K562 (cell line): Measurements from ENCODE around the gene CHCHD6. TPM values are rescaled to one million over a fixed set of nuclear protein-coding genes. Genes with fewer than 3 reads are reported as not detected.

Source experiments
- ATAC-seq: fragments of 200-7000 bp; cut with Tn5 transposase; 3 replicates; pipeline ENCODE4 v1.9.1; 2020; ENCODE audit warnings: moderate library complexity
- BruUV-seq: library from RNA; stranded (reverse); fragments of 400-500 nt; replicated peaks from 2 replicates; lab custom pipeline; 2021; lab: Mats Ljungman, UMichigan
- CTCF ChIA-PET: fragments of 300-600 bp; formaldehyde crosslinking; extraction: SDS; loops from one replicate; lab custom pipeline; 2021; ENCODE audit warnings: low intra/inter-chr PET ratio; lab: Yijun Ruan, JAX
- POLR2A ChIA-PET: fragments of 300-600, 350-650 bp; sonication (Branson Sonifier 250); formaldehyde crosslinking; extraction: SDS; loops from one replicate; lab custom pipeline; 2021; ENCODE audit warnings: antibody characterized with exemption, inconsistent platforms; lab: Yijun Ruan, JAX
- DNase-seq, 4 experiments: peaks; one replicate each; pipeline versions ENCODE4 v3.0.0 to v3.0.0-alpha.2; 2011 to 2018; ENCODE audit warnings: low spot score in 3 of 4, mixed read lengths in 3 of 4; ENCODE audit errors: extremely low read depth in 1 of 4
- FAIRE-seq: peaks from 2 replicates; lab custom pipeline; 2011; peaks lifted over from hg19 to GRCh38; lab: Jason Lieb, UNC
- H2AFZ ChIP-seq: 2 replicates; pipeline ENCODE4 v1.6.0; 2011; ENCODE audit warnings: low read depth, low read length, control low read depth, inconsistent platforms
- H3K27ac ChIP-seq: fragments of 200-600 bp; 3 replicates; pipeline ENCODE4 v1.8.0; 2011; ENCODE audit warnings: low read depth, mild to moderate bottlenecking, control low read depth, inconsistent platforms, low read length, moderate library complexity, mixed read lengths; ENCODE audit errors: extremely low read depth
- H3K27me3 ChIP-seq, 2 experiments: fragments of 300-600 bp in 1 of 2; 2 replicates in 1 of 2; 3 replicates in 1 of 2; pipeline versions ENCODE4 v1.6.0 to v1.8.0; 2011; ENCODE audit warnings: inconsistent platforms in 2 of 2, low read length in 2 of 2, mild to moderate bottlenecking in 1 of 2, mixed read lengths in 1 of 2, moderate library complexity in 1 of 2; ENCODE audit not compliant: control insufficient read depth in 2 of 2, insufficient read depth in 2 of 2
- H3K36me3 ChIP-seq: fragments of 300-600 bp; 3 replicates; pipeline ENCODE4 v1.8.0; 2011; ENCODE audit warnings: mild to moderate bottlenecking, low read length, inconsistent platforms; ENCODE audit not compliant: control insufficient read depth, insufficient read depth
- H3K4me1 ChIP-seq, 2 experiments: fragments of 200-600 bp in 1 of 2; replicated peaks in 1 of 2; 2 replicates in 1 of 2; 3 replicates in 1 of 2; pipeline versions ENCODE4 v1.5.1 to v1.8.0; 2011; ENCODE audit warnings: inconsistent platforms in 2 of 2, low read length in 2 of 2, mild to moderate bottlenecking in 1 of 2, mixed read lengths in 1 of 2, moderate library complexity in 1 of 2; ENCODE audit not compliant: control insufficient read depth in 2 of 2, insufficient read depth in 2 of 2
- H3K4me2 ChIP-seq: 2 replicates; pipeline ENCODE4 v1.6.1; 2011; ENCODE audit warnings: low read length, control low read depth, inconsistent platforms, mixed read lengths; ENCODE audit not compliant: insufficient read depth
- H3K4me3 ChIP-seq: fragments of 200-600 bp; sonication (generic), shearing (Covaris generic); 2 replicates; pipeline ENCODE4 v1.5.1; 2016; ENCODE audit warnings: control low read depth, inconsistent platforms
- H3K79me2 ChIP-seq: fragments of 200-600 bp; 3 replicates; pipeline ENCODE4 v1.8.0; 2011; ENCODE audit warnings: low read length, inconsistent platforms; ENCODE audit not compliant: control insufficient read depth, insufficient read depth
- H3K9ac ChIP-seq, 2 experiments: 2 replicates each; pipeline versions ENCODE4 v1.6.0 to v1.6.1; 2011; ENCODE audit warnings: low read depth in 2 of 2, low read length in 2 of 2, control low read depth in 1 of 2, inconsistent platforms in 1 of 2, mild to moderate bottlenecking in 1 of 2, mixed read lengths in 1 of 2; ENCODE audit not compliant: insufficient read depth in 1 of 2
- H3K9me1 ChIP-seq: one replicate; pipeline ENCODE4 v1.6.0; 2011; ENCODE audit warnings: inconsistent platforms, mild to moderate bottlenecking, low read length, moderate library complexity; ENCODE audit not compliant: control insufficient read depth, insufficient read depth
- H3K9me3 ChIP-seq: replicated peaks from 2 replicates; pipeline ENCODE4 v1.5.1; 2011; ENCODE audit warnings: low read depth, low read length, inconsistent platforms; ENCODE audit not compliant: control insufficient read depth, insufficient read depth
- H4K20me1 ChIP-seq: replicated peaks from 2 replicates; pipeline ENCODE4 v1.6.1; 2011; ENCODE audit warnings: low read length, inconsistent platforms, mixed read lengths; ENCODE audit not compliant: control insufficient read depth, insufficient read depth
- BRD9 ChIP-seq: fragments of 450-650 bp; IDR thresholded peaks from 2 replicates; pipeline ENCODE4 v1.6.1; 2018; ENCODE audit warnings: low read depth; ENCODE audit not compliant: partially characterized antibody
- HNRNPLL ChIP-seq: fragments of 200-400 bp; formaldehyde crosslinking; IDR thresholded peaks from 2 replicates; pipeline ENCODE4 v1.6.1; 2017; ENCODE audit warnings: low read length, low read depth, mild to moderate bottlenecking; ENCODE audit not compliant: poor library complexity, severe bottlenecking
- TBP ChIP-seq: optimal IDR thresholded peaks from 2 replicates; pipeline ENCODE3; 2011; ENCODE audit warnings: low read depth, low read length, improper control_type of control experiment
- ZNF263 ChIP-seq: sonication (generic); formaldehyde crosslinking; IDR thresholded peaks from 2 replicates; pipeline ENCODE4 v1.8.0; 2022; ENCODE audit warnings: mild to moderate bottlenecking, missing genetic modification reagents, borderline replicate concordance
- WGBS: fragments of 100-300 bp; shearing (Covaris generic); methylation state at CpG from one replicate; pipeline ENCODE4 v1.1.6; 2016; ENCODE audit warnings: low coverage, mixed read lengths; ENCODE audit not compliant: insufficient coverage; ENCODE audit errors: missing lambda C conversion rate; 5-methylcytosine and 5-hydroxymethylcytosine counted together
- in situ Hi-C: fragments of 300-500 bp; cut with MboI; formaldehyde crosslinking; loops from 4 replicates; pipeline ENCODE4 v1.15.0; 2018; ENCODE audit warnings: inconsistent platforms, mixed read lengths
- intact Hi-C: fragments of 100-400 bp; cut with micrococcal nuclease; formaldehyde crosslinking; loops from 2 replicates; pipeline ENCODE4 v1.14.2; 2022
- polyA plus RNA-seq, 8 experiments: library from polyadenylated mRNA; depleted of rRNA in 4 of 8; stranded (reverse) in 5 of 8; unstranded in 3 of 8; fragments of >200 nt; fragmentation: Nextera tagmentation in 2 of 8; fragmentation: Illumina TruSeq in 1 of 8; extraction: Ambion mirVana in 2 of 8; extraction: Trizol in 1 of 8; gene quantifications; 2 replicates each; pipeline versions ENCODE4 v1.2.1 to v1.2.3, GENCODE V29; 2011 to 2014; ENCODE audit warnings: inconsistent platforms in 1 of 8, missing spikeins in 1 of 8
- total RNA-seq, 7 experiments: library from RNA; depleted of rRNA in 6 of 7; stranded (reverse); fragments of >200 nt in 6 of 7; fragmentation: Illumina TruSeq in 2 of 7; extraction: Trizol in 2 of 7; gene quantifications; 2 replicates each; pipeline versions ENCODE4 v1.2.1 to v1.2.3, GENCODE V29; 2011 to 2021; ENCODE audit warnings: low replicate concordance in 1 of 7

The CHCHD6 gene
- total and polyA plus RNA-seq, 9 of the 15 experiments (the other 6 are each of a cell fraction or from before 2014, with no cell fraction given), result 4.6 to 18.6 (median 10.9) TPM

DNA sequence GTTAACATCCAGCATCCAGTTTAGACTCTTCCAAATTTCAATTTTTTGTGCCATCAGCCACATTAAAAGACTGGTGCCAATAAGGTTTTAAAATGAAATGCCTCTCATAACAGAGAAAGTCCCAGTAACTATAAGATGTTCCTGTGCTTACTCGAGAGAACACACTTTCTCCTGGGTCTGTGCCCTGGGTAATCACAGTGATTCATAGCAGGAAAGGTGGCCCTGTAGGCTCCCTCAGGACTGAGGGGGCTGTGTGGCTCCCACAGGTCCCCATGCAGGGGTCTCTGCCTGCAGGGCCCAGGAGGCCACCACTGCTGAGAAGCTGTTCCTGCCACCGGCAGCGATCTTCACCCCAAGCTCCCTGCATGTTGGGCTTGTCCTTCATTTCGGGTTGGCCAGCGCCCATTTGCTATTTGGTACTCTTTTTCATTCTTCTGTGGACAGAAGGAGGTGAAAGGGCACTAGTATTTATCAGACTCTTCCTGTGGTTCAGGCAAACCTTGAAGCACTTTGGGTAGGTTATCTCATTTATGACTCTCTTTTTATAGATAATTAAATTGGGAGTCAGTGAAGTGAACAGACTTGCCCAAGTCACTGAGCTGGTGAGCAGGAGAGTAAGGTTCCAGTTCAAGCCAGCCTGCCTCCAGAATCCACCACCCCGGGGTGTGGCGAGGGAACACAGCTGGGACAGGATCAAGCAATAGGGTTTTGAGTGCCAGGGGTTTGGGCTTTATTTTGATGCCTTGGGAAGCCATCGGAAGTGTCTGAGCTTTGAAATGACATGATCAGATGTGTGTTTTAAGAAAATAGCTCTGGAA is 234.7 kb downstream of the CHCHD6 start:
- Histone ChIP-seq H3K9ac (peak overlapping the region in 1 of 2 experiments; percentile 52; a peak in 1 of 4 replicates), H2AFZ (no peak overlapping the region), H3K9me3 (no peaks in the 10 kb centered on the region), H3K4me3 (no peak overlapping the region), H3K4me1 (peaks cover 3 to 9% of the 10 kb centered on the region in 2 experiments; a peak in 4 of 5 replicates), H3K27ac (no peak overlapping the region), H3K4me2 (no peak overlapping the region), H3K27me3 (no peaks in the 10 kb centered on the region), H3K9me1 (no peaks in the 10 kb centered on the region), H4K20me1 (no peaks in the 10 kb centered on the region)
- intact Hi-C loops (no loop called here), in situ Hi-C loops (no loop called here)
- ChIA-PET CTCF (no interaction called here), POLR2A (interaction anchor here (0.8 to 1.2 kb wide), 3 partner anchors 12 to 24 kb away, joined by 3 to 4 read pairs (median 3); no protein-coding TSS in a partner anchor)
- BruUV-seq, result no TSS peak
- DNase-seq (no peak), ATAC-seq (no peak), FAIRE-seq (no peak)
- 60% methylated on average over 8 of the region's 8 CpGs for WGBS
- TF ChIP-seq TBP, result no peak
- no peak for TF ChIP-seq BRD9
- TF ChIP-seq ZNF263 (CRISPR knock-in tag), result no peak
- no peak for TF ChIP-seq HNRNPLL
- TF ChIP-seq, all 486 proteins: peak for 0
- no peaks in the 10 kb centered on the region for H3K79me2 ChIP-seq
- H3K36me3 ChIP-seq, result no peaks in the 10 kb centered on the region
